ENCODE results near the gene FGFBP1. TPM values are rescaled to one million over a fixed set of nuclear protein-coding genes. Genes with fewer than 3 reads are reported as not detected.

Gene FGFBP1
- total and polyA plus RNA-seq, 9 of the 15 experiments (the other 6 are each of a cell fraction or from before 2014, with no cell fraction given): not detected

DNA sequence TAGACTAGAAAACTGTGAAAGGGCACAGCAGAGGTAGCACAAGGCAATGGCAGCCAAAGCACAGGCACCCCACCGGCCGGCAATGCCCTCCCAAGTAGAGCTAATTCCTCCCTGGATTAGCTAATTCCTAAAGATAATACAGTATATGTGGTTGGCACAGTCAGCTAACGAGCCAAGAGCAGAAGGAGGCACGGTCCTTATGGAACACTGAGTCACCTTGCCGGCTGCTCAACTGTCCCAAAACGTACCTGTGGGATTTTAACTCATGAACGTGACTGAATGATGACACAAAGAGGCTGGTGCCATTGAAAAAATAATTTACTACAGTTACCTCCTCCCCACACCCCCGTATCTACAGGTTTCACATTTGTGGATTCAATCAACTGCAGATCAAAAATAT is 9.1 kb upstream of the FGFBP1 start:
- no peak overlapping the region for H3K4me2 ChIP-seq (ENCODE audit: insufficient read depth, low read length)
- no peak for DNase-seq (ENCODE audit: extremely low read depth in 1 of 4, low spot score in 3 of 4)
- H3K9me1 ChIP-seq (ENCODE audit: control insufficient read depth, insufficient read depth, low read length): no peaks in the 10 kb centered on the region
- 2% methylated on average over 8 of the region's 8 CpGs for WGBS (ENCODE audit: insufficient coverage, low coverage, missing lambda C conversion rate)
- peaks cover 0 to 12% of the 10 kb centered on the region in 2 experiments; a peak in 1 of 5 replicates for H3K27me3 ChIP-seq (ENCODE audit: control insufficient read depth in 2 of 2, insufficient read depth in 2 of 2, low read length in 2 of 2)
- H3K9ac ChIP-seq (ENCODE audit: insufficient read depth in 1 of 2, low read depth in 2 of 2, low read length in 2 of 2): no peak overlapping the region
- intact Hi-C loops (cut with micrococcal nuclease): no loop called here
- H2AFZ ChIP-seq (ENCODE audit: low read depth, low read length): no peak overlapping the region
- ATAC-seq: no peak
- no peaks in the 10 kb centered on the region for H3K79me2 ChIP-seq (ENCODE audit: control insufficient read depth, insufficient read depth, low read length)
- no peaks in the 10 kb centered on the region for H3K9me3 ChIP-seq (replicated peaks; ENCODE audit: control insufficient read depth, insufficient read depth, low read depth, low read length)
- no peak overlapping the region for H3K27ac ChIP-seq (ENCODE audit: extremely low read depth, low read depth, low read length)
- no TSS peak for BruUV-seq (replicated peaks)
- ChIA-PET POLR2A (no interaction called here), CTCF (ENCODE audit: low intra/inter-chr PET ratio) (no interaction called here)
- TF ChIP-seq CREBBP (IDR thresholded peaks at IDR 0.05; ENCODE audit: low read depth, low read length): no peak
- no peaks in the 10 kb centered on the region for H3K4me1 ChIP-seq (replicated peaks in 1 of 2; ENCODE audit: control insufficient read depth in 2 of 2, insufficient read depth in 2 of 2, low read length in 2 of 2)
- in situ Hi-C loops (cut with MboI): no loop called here
- H3K4me3 ChIP-seq: no peak overlapping the region
- no peak for FAIRE-seq
- no peaks in the 10 kb centered on the region for H3K36me3 ChIP-seq (ENCODE audit: control insufficient read depth, insufficient read depth, low read length)
- H4K20me1 ChIP-seq (replicated peaks; ENCODE audit: control insufficient read depth, insufficient read depth, low read length): no peaks in the 10 kb centered on the region

- Histone ChIP-seq H3K4me2 (ENCODE audit: insufficient read depth, low read length) (no peak overlapping the region), H3K4me1 (replicated peaks in 1 of 2; ENCODE audit: control insufficient read depth in 2 of 2, insufficient read depth in 2 of 2, low read length in 2 of 2) (no peaks in the 10 kb centered on the region), H3K79me2 (ENCODE audit: control insufficient read depth, insufficient read depth, low read length) (no peaks in the 10 kb centered on the region), H3K9ac (ENCODE audit: insufficient read depth in 1 of 2, low read depth in 2 of 2, low read length in 2 of 2) (no peak overlapping the region), H3K9me1 (ENCODE audit: control insufficient read depth, insufficient read depth, low read length) (no peaks in the 10 kb centered on the region), H3K27me3 (ENCODE audit: control insufficient read depth in 2 of 2, insufficient read depth in 2 of 2, low read length in 2 of 2) (peaks cover 0 to 16% of the 10 kb centered on the region in 2 experiments; a peak in 1 of 5 replicates), H2AFZ (ENCODE audit: low read depth, low read length) (no peak overlapping the region), H3K36me3 (ENCODE audit: control insufficient read depth, insufficient read depth, low read length) (no peaks in the 10 kb centered on the region), H4K20me1 (replicated peaks; ENCODE audit: control insufficient read depth, insufficient read depth, low read length) (no peaks in the 10 kb centered on the region), H3K9me3 (replicated peaks; ENCODE audit: control insufficient read depth, insufficient read depth, low read depth, low read length) (no peaks in the 10 kb centered on the region), H3K27ac (ENCODE audit: extremely low read depth, low read depth, low read length) (no peak overlapping the region), H3K4me3 (no peak overlapping the region)
- ChIA-PET CTCF (ENCODE audit: low intra/inter-chr PET ratio) (no interaction called here), POLR2A (no interaction called here)
- no peak for DNase-seq (ENCODE audit: extremely low read depth in 1 of 4, low spot score in 3 of 4)
- in situ Hi-C loops (cut with MboI) (no loop called here), intact Hi-C loops (cut with micrococcal nuclease) (no loop called here)
- BruUV-seq (replicated peaks): no TSS peak
- ATAC-seq: no peak
- FAIRE-seq: no peak
- 0% methylated on average over 1 of the region's 1 CpG for WGBS (ENCODE audit: insufficient coverage, low coverage, missing lambda C conversion rate)
- TF ChIP-seq EP400 (IDR thresholded peaks at IDR 0.05): no peak
- TF ChIP-seq ZBTB11 (CRISPR knock-in tag; IDR thresholded peaks at IDR 0.05): no peak
- no peak for TF ChIP-seq ZC3H4 (CRISPR knock-in tag; IDR thresholded peaks at IDR 0.05; ENCODE audit: borderline replicate concordance)
- no peak for TF ChIP-seq DMBX1 (CRISPR knock-in tag; IDR thresholded peaks at IDR 0.05; ENCODE audit: borderline replicate concordance)
- TF ChIP-seq RBM25 (IDR thresholded peaks at IDR 0.05; ENCODE audit: low read depth, low read length, severe bottlenecking): no peak
- TF ChIP-seq ZNF143 (CRISPR knock-in tag; IDR thresholded peaks at IDR 0.05): no peak
- TF ChIP-seq ZKSCAN8 (CRISPR knock-in tag; IDR thresholded peaks at IDR 0.05): no peak
- TF ChIP-seq ZNF184 (CRISPR knock-in tag; IDR thresholded peaks at IDR 0.05): no peak
- no peak for TF ChIP-seq ETS2 (tag; IDR thresholded peaks at IDR 0.05; ENCODE audit: borderline replicate concordance, poor library complexity, severe bottlenecking)
- TF ChIP-seq POLR2AphosphoS2 (IDR thresholded peaks at IDR 0.05; ENCODE audit: low read length): no peak
Measured at GRCh38 chr4:15945516-15945915, 7.0 kb upstream of the FGFBP1 start.
